NCI-H2081 treated with DMSO at 0.1 percent for 48 hours (cell line): Measurements from ENCODE around the gene BSCL2.
"Not testable (repeated sequence)": the region's sequence is repeated elsewhere in the genome, so short reads cannot be mapped to it uniquely, and the experiment has no call there.

Experiments used
- DNase-seq: peaks from one replicate; lab custom pipeline; 2025; lab: John Stamatoyannopoulos, UW

Gene BSCL2

GRCh38 chr11:62707277-62707861 is at the start of gene BSCL2, which contains the start of gene GNG3:
TSS of gene BSCL2 (minus strand) at chr11:62707424. CDS start at chr11:62707195, 229 bp downstream.
TSS of gene GNG3 (plus strand) at chr11:62707676. CDS start at chr11:62708296, 620 bp downstream.
- no peak for DNase-seq

GRCh38 chr11:62755086-62755615 is 47.9 kb upstream of the BSCL2 start:
- no peak for DNase-seq

- peak; percentile 99 for DNase-seq
These were observed 46.7 kb upstream of the BSCL2 start, which contains the start of gene ZBTB3 for GRCh38 chr11:62753736-62754603. TSS of gene ZBTB3 (minus strand) at chr11:62754160. CDS start at chr11:62753664, 496 bp downstream.

DNA sequence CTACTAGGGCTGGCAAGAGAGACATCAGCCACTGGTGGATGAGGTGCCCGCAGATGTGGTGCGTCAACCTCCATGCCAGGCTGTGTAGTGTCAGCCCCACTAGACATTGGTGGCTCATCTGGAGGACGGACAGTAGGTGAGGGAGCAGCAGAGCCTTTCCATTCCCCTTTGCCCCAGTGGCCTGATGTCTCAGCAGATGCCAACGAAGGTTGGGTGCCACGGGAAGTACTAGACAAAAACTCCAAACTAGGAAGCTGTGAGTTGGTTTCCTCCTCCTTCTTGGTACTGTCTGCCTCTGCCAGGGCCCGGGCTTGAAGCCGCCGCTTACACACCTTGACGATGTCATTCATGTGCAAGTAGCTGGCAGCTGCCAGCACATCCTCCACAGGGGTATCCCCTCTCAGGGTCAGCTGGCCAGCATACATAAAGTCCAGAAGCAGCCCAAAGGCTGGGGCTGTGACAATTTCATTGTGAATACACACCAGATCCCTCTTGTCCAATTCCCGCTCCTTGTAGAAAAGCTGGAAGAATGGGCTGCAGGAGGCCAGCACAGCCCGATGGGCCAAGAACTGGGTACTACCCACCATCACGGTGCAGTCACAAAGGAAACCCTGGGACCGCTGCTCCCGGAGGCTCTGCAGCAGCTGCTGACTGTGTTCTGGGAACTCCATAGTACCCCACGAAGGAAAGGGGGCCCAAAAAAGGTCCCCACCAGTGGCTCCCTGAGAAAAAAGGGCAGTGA is 45.9 kb upstream of the BSCL2 start:
- no peak for DNase-seq

DNA sequence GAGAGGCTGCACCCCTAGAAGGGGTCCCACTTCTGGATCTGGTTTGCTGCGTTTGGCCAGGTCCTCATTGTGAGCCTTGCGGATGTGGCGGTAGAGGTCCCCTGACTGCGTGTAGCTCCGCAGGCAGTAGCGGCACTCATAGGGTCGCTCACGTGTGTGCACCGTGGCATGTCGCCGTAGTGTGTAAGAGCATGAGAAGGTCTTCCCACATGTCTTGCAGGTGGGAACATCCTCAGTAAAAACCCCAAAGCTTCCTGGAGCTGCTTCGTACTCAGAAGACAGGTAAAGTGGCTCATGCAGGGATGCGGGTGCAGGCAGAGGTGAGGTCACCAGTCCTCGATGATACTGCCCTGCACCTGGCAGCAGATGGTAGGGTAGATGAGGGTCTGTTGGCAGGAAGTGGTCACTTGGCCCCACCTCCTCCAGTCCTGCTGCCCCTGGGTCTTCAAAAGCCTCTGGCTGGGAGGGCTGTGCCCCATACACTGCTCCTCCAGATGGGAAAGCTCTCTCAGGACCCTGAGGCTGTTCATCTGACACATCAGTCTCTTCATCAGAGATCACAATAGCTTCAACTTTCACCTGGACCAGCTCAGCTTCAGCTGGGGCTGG is 45.1 kb upstream of the BSCL2 start:
- DNase-seq = no peak

- not testable (repeated sequence) for DNase-seq
These were observed 42.7 kb upstream of the BSCL2 start for GRCh38 chr11:62749931-62750330.

DNA sequence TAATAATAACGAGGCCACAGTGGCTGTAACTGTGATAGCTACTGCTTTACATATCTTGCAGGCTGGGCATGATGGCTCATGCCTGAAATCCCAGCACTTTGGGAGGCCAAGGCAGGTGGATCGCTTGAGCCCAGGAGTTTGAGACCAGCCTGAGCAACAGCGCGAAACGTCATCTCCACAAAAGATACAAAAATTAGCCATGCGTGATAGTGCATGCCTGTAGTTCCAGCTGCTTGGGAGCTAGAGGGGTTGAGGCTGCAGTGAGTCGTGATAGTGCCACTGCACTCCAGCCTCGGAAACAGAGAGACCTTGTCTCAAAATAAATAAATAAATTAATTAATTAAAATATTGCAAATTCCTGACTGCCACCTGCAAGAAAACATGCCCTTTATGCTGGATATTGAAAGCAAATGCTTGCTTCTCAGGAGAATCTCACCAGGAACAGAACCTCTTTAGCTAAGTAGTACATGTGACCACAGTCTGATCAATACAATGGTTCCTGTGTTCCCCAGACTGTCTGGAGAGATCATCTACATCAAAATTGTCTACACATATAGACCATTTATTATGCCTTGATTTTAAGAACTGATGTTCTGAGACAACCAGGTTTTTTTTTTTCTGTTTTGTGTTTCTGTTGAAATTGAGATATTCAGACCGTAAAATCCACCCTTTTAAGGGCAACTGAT is 40.4 kb upstream of the BSCL2 start:
- DNase-seq = no peak

DNA sequence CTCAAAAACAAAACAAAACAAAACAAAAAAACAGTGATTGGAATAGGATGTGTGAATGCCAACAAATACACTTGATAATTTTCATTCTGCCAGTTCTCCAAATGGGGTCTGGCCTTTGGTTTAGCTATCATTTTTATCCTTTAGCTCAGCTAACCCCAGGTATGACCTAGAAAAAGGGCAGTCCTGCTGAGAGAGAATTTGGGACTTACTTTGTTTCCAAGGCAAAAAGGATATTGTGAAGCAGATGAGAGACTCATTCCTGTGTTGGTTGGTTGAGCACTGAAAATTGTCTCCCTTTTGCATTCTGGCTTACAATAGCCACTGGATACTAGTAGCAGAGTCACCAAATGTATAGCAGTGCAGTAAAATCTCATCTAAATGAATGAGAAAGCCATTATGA is 30.0 kb upstream of the BSCL2 start:
- no peak for DNase-seq

DNA sequence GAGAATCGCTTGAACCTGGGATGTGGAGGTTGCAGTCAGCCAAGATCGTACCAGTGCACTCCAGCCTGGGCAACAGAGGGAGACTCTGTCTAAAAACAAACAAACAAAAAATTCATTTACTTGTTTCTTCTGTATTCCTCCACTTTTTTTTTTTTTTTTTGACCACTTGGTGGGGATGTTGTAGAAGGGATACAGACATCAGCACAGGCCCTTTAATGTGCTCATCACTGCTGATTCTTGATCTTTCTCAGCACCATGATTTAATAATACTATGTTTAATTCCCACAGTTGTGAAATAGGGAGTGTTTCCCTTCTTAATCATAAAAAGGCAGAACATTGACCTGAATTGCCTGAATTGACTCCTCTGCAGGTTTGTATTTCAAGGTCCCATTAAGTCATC is 25.6 kb upstream of the BSCL2 start:
- no peak for DNase-seq

DNA sequence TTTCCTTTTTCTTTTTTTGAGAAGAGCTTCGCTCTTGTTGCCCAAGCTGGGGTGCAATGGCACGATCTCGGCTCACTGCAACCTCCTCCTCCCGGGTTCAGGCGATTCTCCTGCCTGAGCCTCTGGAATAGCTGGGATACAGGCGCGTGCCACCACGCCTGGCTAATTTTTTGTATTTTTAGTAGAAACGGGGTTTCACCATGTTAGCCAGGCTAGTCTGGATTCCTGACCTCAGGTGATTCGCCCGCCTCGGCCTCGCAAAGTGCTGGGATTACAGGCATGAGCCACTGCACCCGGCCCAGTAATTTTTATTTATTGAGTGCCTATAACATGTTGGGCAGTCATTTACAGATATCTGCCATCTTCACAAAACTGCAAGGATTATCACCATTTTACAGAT is 22.9 kb upstream of the BSCL2 start:
- not testable (repeated sequence) for DNase-seq

DNA sequence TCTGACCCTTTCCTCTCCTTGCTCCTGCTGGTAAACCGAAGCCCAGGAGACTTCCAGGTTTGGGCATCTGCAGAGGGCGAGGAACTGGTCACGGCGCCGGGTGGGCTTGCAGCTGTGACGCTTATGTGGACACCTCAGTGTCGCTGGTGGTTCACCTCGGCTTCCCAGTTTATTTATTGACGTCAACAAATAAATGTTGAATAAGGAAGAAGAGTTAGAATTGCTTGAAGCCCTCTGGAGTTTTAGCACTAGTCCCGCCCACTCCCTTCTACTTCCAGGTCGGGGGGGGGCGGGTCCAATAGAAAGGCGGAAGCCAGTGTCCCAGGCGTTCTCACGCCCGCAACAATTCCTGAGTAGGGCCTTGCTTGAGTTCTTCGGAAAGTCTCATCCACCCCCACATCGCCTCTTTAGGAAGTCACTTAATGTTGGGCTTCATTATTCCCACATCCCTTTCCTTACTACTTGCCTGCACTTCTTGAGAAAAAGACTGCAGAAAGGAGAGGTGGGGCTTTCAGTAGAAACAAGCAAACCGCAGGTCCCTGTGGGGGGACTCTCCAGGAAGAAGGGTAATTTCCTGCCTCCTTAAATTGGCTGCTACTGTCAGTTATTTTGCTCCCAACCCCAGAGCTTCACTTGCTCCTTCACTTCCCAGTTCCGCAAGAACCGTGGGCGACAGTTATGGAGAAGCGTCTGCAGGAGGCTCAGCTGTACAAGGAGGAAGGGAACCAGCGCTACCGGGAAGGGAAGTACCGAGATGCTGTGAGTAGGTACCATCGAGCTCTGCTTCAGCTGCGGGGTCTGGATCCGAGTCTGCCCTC is 21.2 kb upstream of the BSCL2 start, which contains the start of gene TTC9C:
TTC9C (plus strand) TSS at position 316 of the 818 bp plus-strand sequence; CDS start at position 679, 363 bp downstream.
- DNase-seq = peak; percentile 59

DNA sequence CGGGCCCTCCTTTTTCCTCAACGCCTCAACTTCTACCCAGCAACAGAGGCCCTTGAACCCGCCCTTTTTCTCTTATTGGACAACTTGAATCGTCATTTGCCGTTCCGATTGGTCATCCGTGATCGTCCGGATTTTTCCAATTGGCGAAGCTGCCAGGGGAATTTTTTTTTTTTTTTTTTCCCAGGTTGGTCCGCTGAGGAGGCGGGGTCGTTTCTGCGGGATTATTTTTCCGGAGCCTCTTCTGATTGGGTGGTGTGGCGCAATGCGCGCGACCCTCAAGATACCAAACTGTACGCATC is 20.6 kb upstream of the BSCL2 start:
- peak; percentile 85 for DNase-seq

DNA sequence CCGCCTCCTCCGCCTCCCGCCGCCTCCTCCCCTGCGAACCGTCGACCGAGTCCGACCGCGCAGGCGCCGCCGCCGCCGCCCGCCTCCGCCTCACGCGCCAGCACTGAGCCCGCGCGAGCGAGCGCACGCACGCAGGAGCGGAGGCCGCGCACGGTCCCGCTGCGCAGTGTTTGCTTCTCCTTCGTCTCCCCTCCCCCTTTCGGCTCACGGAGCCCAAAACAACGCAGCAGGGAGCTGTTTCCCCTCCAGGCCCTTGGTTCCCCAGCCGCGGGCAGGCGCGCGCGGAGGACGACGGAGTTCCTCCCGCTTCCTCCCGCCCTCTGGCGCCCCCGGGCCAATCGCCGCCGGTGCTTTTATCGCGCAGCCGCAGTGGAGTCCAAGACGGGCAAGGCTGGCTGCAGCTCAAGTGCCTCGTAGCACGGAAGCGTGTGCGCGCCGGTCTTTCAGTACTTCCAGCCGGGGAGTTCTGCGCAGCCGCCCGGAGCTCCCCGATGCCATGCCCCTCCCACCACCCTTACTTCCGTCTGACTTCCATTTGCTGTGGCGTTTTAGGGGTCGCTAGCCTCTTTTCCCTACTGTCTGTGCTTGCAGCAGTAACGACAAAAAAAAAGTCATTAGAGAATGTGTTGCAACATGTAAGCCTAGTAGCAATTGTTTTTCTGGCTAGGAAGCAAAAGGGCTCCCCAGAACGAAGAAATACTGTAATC is 20.1 kb upstream of the BSCL2 start, which contains the start of gene HNRNPUL2:
HNRNPUL2 (minus strand) TSS at position 293 of the 707 bp plus-strand sequence. CDS start 301 bp downstream, outside the sequence.
- peak; percentile 94 for DNase-seq

GRCh38 chr11:62726915-62727164 is 19.6 kb upstream of the BSCL2 start:
- DNase-seq = no peak

DNA sequence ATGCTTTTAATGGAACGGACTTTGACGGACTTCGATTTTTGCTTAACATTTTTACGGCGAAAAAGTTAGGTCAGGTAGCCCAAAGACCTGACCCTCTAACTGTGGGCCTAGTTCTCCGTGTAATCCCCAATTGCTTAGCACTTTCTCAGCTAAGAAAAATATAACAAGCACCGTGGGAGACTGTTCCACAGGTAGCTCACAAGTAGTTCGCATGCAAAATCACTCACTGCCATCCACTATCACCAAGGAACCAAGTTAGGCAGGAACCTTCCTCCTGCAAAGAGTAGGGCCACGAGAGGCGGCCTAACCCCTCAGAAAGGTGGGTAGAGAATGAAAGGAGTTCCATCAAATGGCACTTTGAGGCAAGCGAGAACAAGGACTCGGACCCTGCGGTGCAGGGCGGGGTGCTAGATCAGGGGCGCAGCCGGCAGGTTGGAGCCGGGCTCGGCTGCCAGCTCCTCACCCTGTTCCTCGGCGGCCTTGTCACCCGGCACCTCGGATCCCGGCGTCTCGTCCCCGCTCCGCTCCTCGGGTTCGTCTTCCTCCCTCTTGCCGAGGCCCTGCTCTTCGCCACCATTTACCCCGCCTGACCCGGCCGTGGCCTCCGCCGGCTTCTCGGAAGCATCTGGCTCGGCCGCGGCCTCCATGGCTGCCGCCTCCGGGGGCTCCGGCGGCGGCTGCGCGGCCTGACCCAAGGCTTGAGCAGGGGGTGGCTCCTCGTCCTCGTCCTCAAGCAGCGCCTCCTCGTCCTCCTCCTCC is 19.1 kb upstream of the BSCL2 start:
- no peak for DNase-seq

DNA sequence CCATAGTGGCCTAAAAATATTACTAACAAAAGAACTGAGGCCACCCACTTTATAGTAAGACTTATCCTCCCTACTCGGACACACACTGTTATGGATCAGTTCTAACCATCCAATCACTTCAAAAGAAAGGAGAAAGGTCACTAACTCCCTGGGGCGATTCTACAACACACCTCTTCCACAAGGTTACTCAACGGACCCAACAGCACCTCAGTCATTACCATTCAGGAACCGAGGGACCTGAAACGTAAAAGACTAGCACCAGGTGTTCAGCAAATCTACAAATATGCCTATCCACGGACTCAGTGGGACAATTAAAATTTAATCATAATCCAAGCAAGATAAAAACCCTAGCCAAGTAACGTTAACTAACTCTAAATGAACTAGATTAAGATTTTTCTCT is 18.4 kb upstream of the BSCL2 start:
- DNase-seq = no peak

GRCh38 chr11:62724171-62724570 is 16.9 kb upstream of the BSCL2 start:
- DNase-seq = no peak

DNA sequence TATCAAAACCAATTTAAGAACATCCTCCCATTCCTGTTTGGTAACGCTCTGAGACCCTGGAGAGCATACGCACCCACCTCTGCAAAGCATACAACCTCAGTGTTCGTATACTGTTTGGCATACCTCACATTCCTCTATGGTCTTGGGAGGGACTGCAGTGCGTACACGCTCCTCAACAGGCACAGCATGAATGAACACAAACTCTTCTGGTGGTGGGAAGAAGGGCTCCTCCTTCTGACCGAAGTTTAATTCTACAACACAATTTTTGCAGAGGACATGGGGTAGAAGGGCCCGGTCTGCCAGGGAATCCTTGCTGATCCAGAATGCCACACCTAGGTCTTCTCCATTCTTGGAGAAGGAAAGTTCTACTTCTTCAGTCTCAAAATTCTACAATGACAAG is 14.8 kb upstream of the BSCL2 start:
- DNase-seq = no peak

DNA sequence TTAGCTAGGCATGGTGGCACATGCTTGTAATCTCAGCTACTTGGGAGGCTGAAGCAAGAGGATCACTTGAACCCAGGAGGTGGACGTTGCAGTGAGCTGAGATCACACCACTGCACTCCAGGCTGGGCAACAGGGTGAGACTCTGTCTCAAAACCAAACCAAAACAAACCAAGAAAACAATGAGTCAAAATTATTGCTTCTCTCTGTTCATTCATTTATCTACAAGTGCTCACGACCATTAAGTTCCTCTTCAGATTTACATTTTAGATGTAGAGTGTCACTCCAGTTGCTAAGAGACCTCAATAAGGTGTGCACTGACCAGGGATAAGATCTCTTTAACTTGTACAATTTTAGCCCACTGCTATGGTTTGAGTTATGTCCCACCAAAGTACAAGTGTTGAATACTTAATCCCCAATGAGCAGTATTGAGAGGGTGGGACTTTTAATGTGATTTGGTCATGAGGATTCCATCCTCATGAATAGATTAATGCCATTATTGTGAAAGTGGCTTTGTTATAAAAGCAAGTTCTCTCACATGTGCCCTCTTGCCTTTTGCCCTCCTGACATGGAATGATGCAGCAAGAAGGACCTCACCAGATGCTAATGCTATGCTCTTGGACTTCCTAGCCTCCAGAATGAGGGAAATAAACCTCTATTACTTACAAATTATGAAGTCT is 12.2 kb upstream of the BSCL2 start:
- no peak for DNase-seq
